Esophagus muscularis mucosa (tissue), 4 donors: ENCODE data around the gene NSD2. TPM values are rescaled to one million over a fixed set of nuclear protein-coding genes. Genes with fewer than 3 reads are reported as not detected.

Experiments used
- DNase-seq: peaks from one replicate; pipeline ENCODE4 v3.0.0-alpha.2; 2017; ENCODE audit errors: extremely low spot score
- H3K27ac ChIP-seq, 4 donors: fragments of 200-600 bp; sonication (generic); replicated peaks in 1 of 4; 1 replicate in 3 of 4; 2 replicates in 1 of 4; pipeline ENCODE4 v1.5.1; 2016 to 2019; ENCODE audit warnings: mild to moderate bottlenecking in 1 of 4
- H3K27me3 ChIP-seq, 4 donors: fragments of 200-600 bp; sonication (generic); one replicate each; pipeline versions ENCODE4 v1.5.1 to v1.6.0; 2016 to 2019
- H3K36me3 ChIP-seq, 4 donors: fragments of 200-600 bp; sonication (generic); one replicate each; pipeline ENCODE4 v1.5.1; 2016 to 2019
- H3K4me1 ChIP-seq, 4 donors: fragments of 200-600 bp; sonication (generic); one replicate each; pipeline ENCODE4 v1.5.1; 2016 to 2019
- H3K4me3 ChIP-seq, 4 donors: fragments of 200-600 bp; sonication (generic); 1 replicate in 2 of 4; 2 replicates in 2 of 4; pipeline ENCODE4 v1.5.1; 2016 to 2019; ENCODE audit warnings: mild to moderate bottlenecking in 4 of 4, moderate library complexity in 1 of 4
- H3K9me3 ChIP-seq, 4 donors: fragments of 200-600 bp; sonication (generic); 1 replicate in 3 of 4; 2 replicates in 1 of 4; pipeline ENCODE4 v1.5.1; 2016 to 2019
- EP300 ChIP-seq: sonication (generic); formaldehyde crosslinking; IDR thresholded peaks from one replicate; pipeline ENCODE4 v1.6.1; 2017; ENCODE audit warnings: antibody characterized with exemption
- POLR2A ChIP-seq: fragments of 450-650 bp; IDR thresholded peaks from one replicate; pipeline ENCODE4 v1.6.1; 2017; ENCODE audit warnings: antibody characterized with exemption, moderate library complexity, mild to moderate bottlenecking, low read depth
- POLR2AphosphoS5 ChIP-seq, 2 donors: sonication (generic); formaldehyde crosslinking; IDR thresholded peaks; one replicate each; pipeline ENCODE4 v1.6.1; 2017; ENCODE audit warnings: antibody characterized with exemption in 2 of 2
- WGBS: methylation state at CpG from one replicate; pipeline ENCODE4 v1.1.5; 2018; 5-methylcytosine and 5-hydroxymethylcytosine counted together
- intact Hi-C: fragments of 100-400 bp; cut with DNase I; formaldehyde crosslinking; loops from one replicate; pipeline ENCODE4 v1.15.1; 2023
- total RNA-seq, 4 donors: library from RNA; depleted of rRNA; stranded (reverse); fragments of >200 nt; gene quantifications; one replicate each; pipeline versions ENCODE4 v1.1.0 to v1.2.1, GENCODE V29; 2016
- TF ChIP-seq, protein P1 (sequence below), 3 experiments: fragments of 200-600 bp in 2 of 3; fragments of 450-650 bp in 1 of 3; sonication (generic) in 2 of 3; IDR thresholded peaks; one replicate each; pipeline ENCODE4 v1.5.1; 2017 to 2019; ENCODE audit warnings: antibody characterized with exemption in 3 of 3, mild to moderate bottlenecking in 2 of 3, moderate library complexity in 1 of 3

The NSD2 gene
- total RNA-seq, 4 donors from 2014 or later: 31.8 to 44.2 (median 37.5) TPM

GRCh38 chr4:1899149-1900086, 28.2 kb downstream of the NSD2 start:
- H3K9me3 ChIP-seq: no peaks in the 10 kb centered on the region
- no peaks in the 10 kb centered on the region for H3K4me1 ChIP-seq
- intact Hi-C loops: loop anchor here (5.0 kb wide), 2 partner anchors 42 to 152 kb away; partner anchors contain the start of gene LETM1
- 23% methylated on average over 15 of the region's 15 CpGs for WGBS
- TF ChIP-seq EP300 (no peak), POLR2AphosphoS5 (IDR thresholded peaks at IDR 0.05) (peak in 1 of 2 donors; percentile 29), POLR2A (no peak)
- TF ChIP-seq, protein P1, sequence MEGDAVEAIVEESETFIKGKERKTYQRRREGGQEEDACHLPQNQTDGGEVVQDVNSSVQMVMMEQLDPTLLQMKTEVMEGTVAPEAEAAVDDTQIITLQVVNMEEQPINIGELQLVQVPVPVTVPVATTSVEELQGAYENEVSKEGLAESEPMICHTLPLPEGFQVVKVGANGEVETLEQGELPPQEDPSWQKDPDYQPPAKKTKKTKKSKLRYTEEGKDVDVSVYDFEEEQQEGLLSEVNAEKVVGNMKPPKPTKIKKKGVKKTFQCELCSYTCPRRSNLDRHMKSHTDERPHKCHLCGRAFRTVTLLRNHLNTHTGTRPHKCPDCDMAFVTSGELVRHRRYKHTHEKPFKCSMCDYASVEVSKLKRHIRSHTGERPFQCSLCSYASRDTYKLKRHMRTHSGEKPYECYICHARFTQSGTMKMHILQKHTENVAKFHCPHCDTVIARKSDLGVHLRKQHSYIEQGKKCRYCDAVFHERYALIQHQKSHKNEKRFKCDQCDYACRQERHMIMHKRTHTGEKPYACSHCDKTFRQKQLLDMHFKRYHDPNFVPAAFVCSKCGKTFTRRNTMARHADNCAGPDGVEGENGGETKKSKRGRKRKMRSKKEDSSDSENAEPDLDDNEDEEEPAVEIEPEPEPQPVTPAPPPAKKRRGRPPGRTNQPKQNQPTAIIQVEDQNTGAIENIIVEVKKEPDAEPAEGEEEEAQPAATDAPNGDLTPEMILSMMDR (IDR thresholded peaks at IDR 0.05): peak; percentile 77 to 87 (median 82)
- H3K27me3 ChIP-seq: no peaks in the 10 kb centered on the region
- DNase-seq: peak; percentile 92
- H3K27ac ChIP-seq: no peak overlapping the region
- peaks cover 5 to 31% (median 19%) of the 10 kb centered on the region in 4 donors for H3K36me3 ChIP-seq
- no peak overlapping the region for H3K4me3 ChIP-seq

GRCh38 chr4:1900087-1900433, 28.9 kb downstream of the NSD2 start:
- Histone ChIP-seq H3K27me3 (no peaks in the 10 kb centered on the region), H3K9me3 (no peaks in the 10 kb centered on the region), H3K36me3 (peaks cover 5 to 37% (median 23%) of the 10 kb centered on the region in 4 donors), H3K27ac (no peak overlapping the region), H3K4me1 (no peaks in the 10 kb centered on the region), H3K4me3 (no peak overlapping the region)
- no peak for TF ChIP-seq POLR2AphosphoS5 (IDR thresholded peaks at IDR 0.05)
- intact Hi-C loops: no loop called here
- no peak for DNase-seq

GRCh38 chr4:1900624-1901023, 29.4 kb downstream of the NSD2 start:
- Histone ChIP-seq H3K9me3 (no peaks in the 10 kb centered on the region), H3K4me3 (no peak overlapping the region), H3K36me3 (peaks cover 5 to 43% (median 29%) of the 10 kb centered on the region in 4 donors), H3K27me3 (no peaks in the 10 kb centered on the region), H3K4me1 (no peaks in the 10 kb centered on the region), H3K27ac (no peak overlapping the region)
- intact Hi-C loops: no loop called here
- 81% methylated on average over 16 of the region's 16 CpGs for WGBS
- TF ChIP-seq POLR2A (no peak), EP300 (no peak), POLR2AphosphoS5 (IDR thresholded peaks at IDR 0.05) (no peak)
- TF ChIP-seq, protein P1 (IDR thresholded peaks at IDR 0.05): no peak
- no peak for DNase-seq

GRCh38 chr4:1901127-1901526, 29.9 kb downstream of the NSD2 start:
- DNase-seq: no peak
- no peak overlapping the region for H3K4me3 ChIP-seq
- no peaks in the 10 kb centered on the region for H3K27me3 ChIP-seq
- peaks cover 5 to 48% (median 33%) of the 10 kb centered on the region in 4 donors for H3K36me3 ChIP-seq
- H3K9me3 ChIP-seq: no peaks in the 10 kb centered on the region
- WGBS: 84% methylated on average over 6 of the region's 6 CpGs
- H3K4me1 ChIP-seq: no peaks in the 10 kb centered on the region
- intact Hi-C loops: no loop called here
- H3K27ac ChIP-seq: no peak overlapping the region
- TF ChIP-seq, protein P1 (IDR thresholded peaks at IDR 0.05): no peak
- TF ChIP-seq POLR2A (no peak), EP300 (no peak), POLR2AphosphoS5 (IDR thresholded peaks at IDR 0.05) (no peak)

GRCh38 chr4:1902243-1902642, 31.1 kb downstream of the NSD2 start:
- WGBS: 96% methylated on average over 2 of the region's 2 CpGs
- H3K36me3 ChIP-seq: peaks cover 5 to 55% (median 36%) of the 10 kb centered on the region in 4 donors
- intact Hi-C loops: no loop called here

More at GRCh38 chr4:1902243-1902642, 31.1 kb downstream of the NSD2 start:
- H3K4me3 ChIP-seq: no peak overlapping the region
- no peaks in the 10 kb centered on the region for H3K27me3 ChIP-seq
- no peaks in the 10 kb centered on the region for H3K4me1 ChIP-seq
- DNase-seq: no peak
- no peak overlapping the region for H3K27ac ChIP-seq
- no peaks in the 10 kb centered on the region for H3K9me3 ChIP-seq
- TF ChIP-seq EP300 (no peak), POLR2AphosphoS5 (IDR thresholded peaks at IDR 0.05) (no peak), POLR2A (no peak)
- TF ChIP-seq, protein P1 (IDR thresholded peaks at IDR 0.05): no peak
